HepG2 (cell line): Measurements from ENCODE around the gene DMXL1. TPM values are rescaled to one million over a fixed set of nuclear protein-coding genes. Genes with fewer than 3 reads are reported as not detected.

Source experiments
- ATAC-seq: fragments of 200-7000 bp; cut with Tn5 transposase; 3 replicates; pipeline ENCODE4 v1.9.1; 2020; ENCODE audit warnings: mild to moderate bottlenecking, moderate library complexity
- BruUV-seq: library from RNA; stranded (reverse); fragments of 400-500 nt; replicated peaks from 2 replicates; lab custom pipeline; 2021; lab: Mats Ljungman, UMichigan
- CTCF ChIA-PET: fragments of 300-600 bp; formaldehyde crosslinking; extraction: SDS; loops from one replicate; lab custom pipeline; 2021; ENCODE audit warnings: low total read pairs, inconsistent platforms, low intra/inter-chr PET ratio; lab: Yijun Ruan, JAX
- POLR2A ChIA-PET: fragments of 350-600 bp; sonication (Branson Sonifier 250); formaldehyde crosslinking; loops from one replicate; lab custom pipeline; 2020; ENCODE audit warnings: antibody characterized with exemption, inconsistent platforms; lab: Yijun Ruan, JAX
- DNase-seq: peaks from one replicate; pipeline ENCODE4 v3.0.0-alpha.2; 2015; ENCODE audit warnings: low spot score
- FAIRE-seq: peaks from 3 replicates; lab custom pipeline; 2011; peaks lifted over from hg19 to GRCh38; lab: Jason Lieb, UNC
- H2AFZ ChIP-seq: one replicate; pipeline ENCODE4 v1.6.1; 2011; ENCODE audit warnings: low read length, inconsistent platforms
- H3K27ac ChIP-seq: fragments of 300-600 bp; 3 replicates; pipeline ENCODE4 v1.8.0; 2011; ENCODE audit warnings: mixed run types, mild to moderate bottlenecking, mixed read lengths, low read length, inconsistent platforms; ENCODE audit not compliant: insufficient read depth; ENCODE audit errors: extremely low read length
- H3K27me3 ChIP-seq, 2 experiments: fragments of 200-600 bp in 1 of 2; 2 replicates in 1 of 2; 3 replicates in 1 of 2; pipeline versions ENCODE4 v1.6.0 to v1.8.0; 2011; ENCODE audit warnings: low read length in 2 of 2, mild to moderate bottlenecking in 2 of 2, moderate library complexity in 2 of 2, inconsistent platforms in 1 of 2; ENCODE audit not compliant: insufficient read depth in 2 of 2, control insufficient read depth in 1 of 2
- H3K36me3 ChIP-seq, 2 experiments: fragments of 200-600 bp in 1 of 2; replicated peaks in 1 of 2; 2 replicates in 1 of 2; 3 replicates in 1 of 2; pipeline versions ENCODE4 v1.5.1 to v1.8.0; 2011; ENCODE audit warnings: low read length in 2 of 2, inconsistent platforms in 1 of 2; ENCODE audit not compliant: insufficient read depth in 2 of 2, control insufficient read depth in 1 of 2
- H3K4me1 ChIP-seq: 2 replicates; pipeline ENCODE4 v1.5.1; 2012; ENCODE audit warnings: low read length, inconsistent platforms; ENCODE audit not compliant: insufficient read depth
- H3K4me2 ChIP-seq: 2 replicates; pipeline ENCODE4 v1.6.0; 2011; ENCODE audit warnings: low read depth, low read length, inconsistent platforms
- H3K4me3 ChIP-seq, 3 experiments: fragments of 200-600 bp in 1 of 3; sonication (generic), shearing (Covaris generic) in 1 of 3; replicated peaks in 1 of 3; 2 replicates each; pipeline ENCODE4 v1.5.1; 2011 to 2016; ENCODE audit warnings: low read length in 3 of 3, inconsistent platforms in 2 of 3, low read depth in 2 of 3, mild to moderate bottlenecking in 2 of 3, control low read depth in 1 of 3, mixed read lengths in 1 of 3; ENCODE audit not compliant: insufficient read depth in 1 of 3
- H3K79me2 ChIP-seq: one replicate; pipeline ENCODE4 v1.6.1; 2011; ENCODE audit warnings: low read length, inconsistent platforms; ENCODE audit not compliant: insufficient read depth
- H3K9ac ChIP-seq: 2 replicates; pipeline ENCODE4 v1.6.0; 2011; ENCODE audit warnings: mild to moderate bottlenecking, low read depth, low read length, inconsistent platforms; ENCODE audit not compliant: insufficient read depth
- H3K9me3 ChIP-seq: 2 replicates; pipeline ENCODE4 v1.5.1; 2012; ENCODE audit warnings: mild to moderate bottlenecking, low read length
- H4K20me1 ChIP-seq: 2 replicates; pipeline ENCODE4 v1.6.0; 2011; ENCODE audit warnings: inconsistent platforms, mild to moderate bottlenecking, low read length, moderate library complexity; ENCODE audit not compliant: insufficient read depth
- DNMT3B ChIP-seq: conservative IDR thresholded peaks from 2 replicates; pipeline ENCODE4 v1.6.1; 2016; ENCODE audit warnings: missing biosample characterization, control low read depth
- HNRNPUL1 ChIP-seq: fragments of 200-400 bp; formaldehyde crosslinking; IDR thresholded peaks from 2 replicates; pipeline ENCODE4 v1.6.1; 2017; ENCODE audit warnings: low read depth, mild to moderate bottlenecking, low read length, moderate library complexity
- IRF2 ChIP-seq: IDR thresholded peaks from 2 replicates; pipeline ENCODE4 v1.6.1; 2018; ENCODE audit warnings: missing genetic modification reagents, missing compliant biosample characterization
- ISX ChIP-seq: sonication (generic); formaldehyde crosslinking; conservative IDR thresholded peaks from 2 replicates; pipeline ENCODE4 v1.5.0; 2020; ENCODE audit warnings: missing genetic modification reagents
- JUNB ChIP-seq: sonication (generic); formaldehyde crosslinking; IDR thresholded peaks from 2 replicates; pipeline ENCODE4 v1.8.0; 2022; ENCODE audit warnings: missing genetic modification reagents, mild to moderate bottlenecking, borderline replicate concordance
- KDM4B ChIP-seq: sonication (generic); formaldehyde crosslinking; IDR thresholded peaks from 2 replicates; pipeline ENCODE4 v1.4.0; 2020; ENCODE audit warnings: missing genetic modification reagents
- NCOR1 ChIP-seq: fragments of 200-600 bp; sonication (generic); IDR thresholded peaks from 2 replicates; pipeline ENCODE4 v1.7.0; 2017; ENCODE audit warnings: antibody characterized with exemption, low read length, borderline replicate concordance
- RXRB ChIP-seq: IDR thresholded peaks from 2 replicates; pipeline ENCODE4 v1.6.1; 2016; ENCODE audit warnings: borderline replicate concordance, missing genetic modification reagents, missing compliant biosample characterization
- TSC22D2 ChIP-seq: sonication (generic); formaldehyde crosslinking; IDR thresholded peaks from 2 replicates; pipeline ENCODE4 v1.5.1; 2020; ENCODE audit warnings: missing genetic modification reagents, mild to moderate bottlenecking, borderline replicate concordance
- ZMYM4 ChIP-seq: sonication (generic); formaldehyde crosslinking; IDR thresholded peaks from 2 replicates; pipeline ENCODE4 v1.8.1; 2023; ENCODE audit warnings: mild to moderate bottlenecking, missing genetic modification reagents
- WGBS: methylation state at CpG from one replicate; pipeline ENCODE4 v1.1.6; 2017; ENCODE audit warnings: low lambda C conversion rate; 5-methylcytosine and 5-hydroxymethylcytosine counted together
- in situ Hi-C: cut with HindIII; loops from 2 replicates; pipeline ENCODE4 v1.10.0; 2017; ENCODE audit warnings: low pct_unique_long_range_greater_than_20kb; ENCODE audit not compliant: extremely low pct_ligation_motif_present
- intact Hi-C: fragments of 100-400 bp; cut with micrococcal nuclease; formaldehyde crosslinking; loops from one replicate; pipeline ENCODE4 v1.10.0; 2022; ENCODE audit not compliant: unreplicated experiment
- polyA plus RNA-seq, 8 experiments: library from polyadenylated mRNA; depleted of rRNA in 3 of 8; stranded (reverse) in 7 of 8; unstranded in 1 of 8; fragments of >200 nt; fragmentation: Illumina TruSeq in 4 of 8; extraction: Trizol in 4 of 8; gene quantifications; 2 replicates each; pipeline versions ENCODE4 v1.2.1 to v1.2.3, GENCODE V29; 2011 to 2016; ENCODE audit warnings: low read depth in 4 of 8, missing spikeins in 1 of 8, mixed read lengths in 1 of 8; ENCODE audit not compliant: insufficient read depth in 1 of 8
- total RNA-seq, 5 experiments: library from RNA; depleted of rRNA; stranded (reverse); fragments of >200 nt; fragmentation: Illumina TruSeq; extraction: Trizol; gene quantifications; 2 replicates each; pipeline ENCODE4 v1.2.3, GENCODE V29; 2016; ENCODE audit warnings: low read depth in 1 of 5
- TF ChIP-seq, protein P1 (sequence below): sonication (generic); formaldehyde crosslinking; IDR thresholded peaks from 2 replicates; pipeline ENCODE4 v1.8.1; 2023; ENCODE audit warnings: missing genetic modification reagents, inconsistent platforms, borderline replicate concordance
- TF ChIP-seq, protein P2 (sequence below): sonication (generic); formaldehyde crosslinking; IDR thresholded peaks from 2 replicates; pipeline ENCODE4 v1.4.0; 2020; ENCODE audit warnings: missing genetic modification reagents, mild to moderate bottlenecking, borderline replicate concordance
- TF ChIP-seq, protein P3 (sequence below), 2 experiments: sonication (generic) in 1 of 2; formaldehyde crosslinking in 1 of 2; IDR thresholded peaks; 2 replicates each; pipeline versions ENCODE4 v1.6.1 to v1.9.0; 2014 to 2022; ENCODE audit warnings: antibody characterized with exemption in 1 of 2, borderline replicate concordance in 1 of 2, inconsistent platforms in 1 of 2, low read depth in 1 of 2, missing genetic modification reagents in 1 of 2

Gene DMXL1
- total and polyA plus RNA-seq, 2 of the 13 experiments (the other 11 are each of a cell fraction or from before 2014, with no cell fraction given) = 6.9 to 18.6 TPM

DNA sequence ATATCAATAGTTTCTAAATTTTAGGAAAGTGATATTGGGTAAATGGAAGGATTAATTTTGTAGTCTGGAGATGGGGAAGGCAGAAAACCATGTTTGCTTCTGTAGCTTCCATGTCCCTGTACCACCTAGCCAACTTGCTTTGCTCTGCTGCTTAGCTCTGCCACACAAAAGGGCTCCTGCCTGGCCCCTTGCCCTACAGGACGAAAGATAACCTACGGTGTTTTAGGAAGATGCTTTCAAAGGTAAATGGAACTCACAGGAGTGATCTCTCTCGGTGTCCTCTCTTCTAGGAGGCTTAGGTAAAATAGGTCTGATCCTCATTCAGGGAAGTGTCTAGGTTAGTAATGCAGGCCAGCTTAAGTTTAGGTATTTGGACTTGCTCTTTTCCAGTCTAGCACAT is 37.8 kb upstream of the DMXL1 start (continued):
- TF ChIP-seq RXRB (CRISPR knock-in tag) (no peak), JUNB (no peak), KDM4B (CRISPR knock-in tag) (no peak)
- TF ChIP-seq, protein P1, sequence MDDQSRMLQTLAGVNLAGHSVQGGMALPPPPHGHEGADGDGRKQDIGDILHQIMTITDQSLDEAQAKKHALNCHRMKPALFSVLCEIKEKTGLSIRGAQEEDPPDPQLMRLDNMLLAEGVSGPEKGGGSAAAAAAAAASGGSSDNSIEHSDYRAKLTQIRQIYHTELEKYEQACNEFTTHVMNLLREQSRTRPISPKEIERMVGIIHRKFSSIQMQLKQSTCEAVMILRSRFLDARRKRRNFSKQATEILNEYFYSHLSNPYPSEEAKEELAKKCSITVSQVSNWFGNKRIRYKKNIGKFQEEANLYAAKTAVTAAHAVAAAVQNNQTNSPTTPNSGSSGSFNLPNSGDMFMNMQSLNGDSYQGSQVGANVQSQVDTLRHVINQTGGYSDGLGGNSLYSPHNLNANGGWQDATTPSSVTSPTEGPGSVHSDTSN (CRISPR knock-in tag) = no peak

DNA sequence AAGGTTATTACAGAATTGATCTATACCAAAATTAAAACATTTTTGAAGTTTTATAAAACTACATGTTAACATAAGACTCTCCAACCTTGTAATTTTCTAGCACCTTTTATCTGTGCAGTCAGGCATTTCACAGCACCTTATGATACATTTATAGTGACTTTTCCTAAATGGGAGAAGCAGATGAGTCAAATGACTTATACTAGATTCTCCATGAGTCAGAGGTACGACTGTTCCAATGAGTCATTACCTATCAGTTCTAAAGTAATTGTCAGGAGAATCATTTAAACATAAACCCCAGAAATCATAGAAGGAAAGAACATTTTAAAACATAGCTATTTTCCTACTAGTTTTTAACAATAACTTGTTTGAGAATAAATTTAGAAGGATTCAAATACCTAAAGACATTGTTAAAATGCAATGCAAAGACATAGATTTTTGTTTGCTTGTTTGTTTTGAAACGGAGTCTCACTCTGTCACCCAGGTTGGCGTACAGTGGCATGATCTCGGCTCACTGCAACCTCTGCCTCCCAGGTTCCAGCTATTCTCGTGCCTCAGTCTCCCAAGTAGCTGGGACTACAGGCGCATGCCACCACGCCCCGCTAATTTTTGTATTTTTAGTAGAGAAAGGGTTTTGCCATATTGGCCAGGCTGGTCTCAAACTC is 34.7 kb upstream of the DMXL1 start:
- ATAC-seq = no peak
- no peak overlapping the region for H3K4me2 ChIP-seq
- no peak for TF ChIP-seq ZMYM4 (CRISPR knock-in tag)
- no peak for TF ChIP-seq HNRNPUL1
- TF ChIP-seq, protein P2, sequence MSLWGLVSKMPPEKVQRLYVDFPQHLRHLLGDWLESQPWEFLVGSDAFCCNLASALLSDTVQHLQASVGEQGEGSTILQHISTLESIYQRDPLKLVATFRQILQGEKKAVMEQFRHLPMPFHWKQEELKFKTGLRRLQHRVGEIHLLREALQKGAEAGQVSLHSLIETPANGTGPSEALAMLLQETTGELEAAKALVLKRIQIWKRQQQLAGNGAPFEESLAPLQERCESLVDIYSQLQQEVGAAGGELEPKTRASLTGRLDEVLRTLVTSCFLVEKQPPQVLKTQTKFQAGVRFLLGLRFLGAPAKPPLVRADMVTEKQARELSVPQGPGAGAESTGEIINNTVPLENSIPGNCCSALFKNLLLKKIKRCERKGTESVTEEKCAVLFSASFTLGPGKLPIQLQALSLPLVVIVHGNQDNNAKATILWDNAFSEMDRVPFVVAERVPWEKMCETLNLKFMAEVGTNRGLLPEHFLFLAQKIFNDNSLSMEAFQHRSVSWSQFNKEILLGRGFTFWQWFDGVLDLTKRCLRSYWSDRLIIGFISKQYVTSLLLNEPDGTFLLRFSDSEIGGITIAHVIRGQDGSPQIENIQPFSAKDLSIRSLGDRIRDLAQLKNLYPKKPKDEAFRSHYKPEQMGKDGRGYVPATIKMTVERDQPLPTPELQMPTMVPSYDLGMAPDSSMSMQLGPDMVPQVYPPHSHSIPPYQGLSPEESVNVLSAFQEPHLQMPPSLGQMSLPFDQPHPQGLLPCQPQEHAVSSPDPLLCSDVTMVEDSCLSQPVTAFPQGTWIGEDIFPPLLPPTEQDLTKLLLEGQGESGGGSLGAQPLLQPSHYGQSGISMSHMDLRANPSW (CRISPR knock-in tag) = no peak
- no peak for TF ChIP-seq DNMT3B
- no peak for TF ChIP-seq NCOR1
- TF ChIP-seq ISX (CRISPR knock-in tag) = no peak
- TF ChIP-seq, protein P3, sequence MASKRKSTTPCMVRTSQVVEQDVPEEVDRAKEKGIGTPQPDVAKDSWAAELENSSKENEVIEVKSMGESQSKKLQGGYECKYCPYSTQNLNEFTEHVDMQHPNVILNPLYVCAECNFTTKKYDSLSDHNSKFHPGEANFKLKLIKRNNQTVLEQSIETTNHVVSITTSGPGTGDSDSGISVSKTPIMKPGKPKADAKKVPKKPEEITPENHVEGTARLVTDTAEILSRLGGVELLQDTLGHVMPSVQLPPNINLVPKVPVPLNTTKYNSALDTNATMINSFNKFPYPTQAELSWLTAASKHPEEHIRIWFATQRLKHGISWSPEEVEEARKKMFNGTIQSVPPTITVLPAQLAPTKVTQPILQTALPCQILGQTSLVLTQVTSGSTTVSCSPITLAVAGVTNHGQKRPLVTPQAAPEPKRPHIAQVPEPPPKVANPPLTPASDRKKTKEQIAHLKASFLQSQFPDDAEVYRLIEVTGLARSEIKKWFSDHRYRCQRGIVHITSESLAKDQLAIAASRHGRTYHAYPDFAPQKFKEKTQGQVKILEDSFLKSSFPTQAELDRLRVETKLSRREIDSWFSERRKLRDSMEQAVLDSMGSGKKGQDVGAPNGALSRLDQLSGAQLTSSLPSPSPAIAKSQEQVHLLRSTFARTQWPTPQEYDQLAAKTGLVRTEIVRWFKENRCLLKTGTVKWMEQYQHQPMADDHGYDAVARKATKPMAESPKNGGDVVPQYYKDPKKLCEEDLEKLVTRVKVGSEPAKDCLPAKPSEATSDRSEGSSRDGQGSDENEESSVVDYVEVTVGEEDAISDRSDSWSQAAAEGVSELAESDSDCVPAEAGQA (IDR thresholded peaks at IDR 0.05; ENCODE audit: low read depth) = no peak
- TF ChIP-seq, protein P3 (CRISPR knock-in tag; IDR thresholded peaks at IDR 0.05; ENCODE audit: borderline replicate concordance) = no peak
- no peak for TF ChIP-seq IRF2 (CRISPR knock-in tag)
- TF ChIP-seq TSC22D2 = no peak

More for the DNA sequence above, 34.7 kb upstream of the DMXL1 start:
- intact Hi-C loops = no loop called here
- in situ Hi-C loops = no loop called here
- WGBS = 48% methylated on average over 8 of the region's 8 CpGs
- CTCF ChIA-PET = no interaction called here
- Histone ChIP-seq H3K4me1 (no peaks in the 10 kb centered on the region), H4K20me1 (no peaks in the 10 kb centered on the region), H3K27ac (no peak overlapping the region), H2AFZ (no peak overlapping the region), H3K36me3 (no peaks in the 10 kb centered on the region), H3K9me3 (no peaks in the 10 kb centered on the region), H3K9ac (no peak overlapping the region), H3K27me3 (0 out of 5 replicates have a peak, but pooled peaks cover 0 to 3% of the 10 kb centered on the region in 2 experiments), H3K79me2 (no peaks in the 10 kb centered on the region), H3K4me3 (no peak overlapping the region)
- POLR2A ChIA-PET = no interaction called here
- BruUV-seq = no TSS peak
- DNase-seq = no peak
- FAIRE-seq = no peak
